GM18508 (cell line): ENCODE measurements around the gene TTBK2.
"Not testable (repeated sequence)": the region's sequence is repeated elsewhere in the genome, so short reads cannot be mapped to it uniquely, and the experiment has no call there.

Source experiments
- ATAC-seq: cut with Tn5 transposase; IDR thresholded peaks from one replicate; pipeline ENCODE4 v1.9.1; 2021; ENCODE audit warnings: moderate number of reproducible peaks; ENCODE audit not compliant: insufficient read depth, unreplicated experiment

The TTBK2 gene

GRCh38 chr15:42920519-42921341 lies at the start of gene TTBK2:
Gene TTBK2 (minus strand): TSS chr15:42920778. CDS start chr15:42878617, 42,161 bp downstream.
- ATAC-seq = peak; percentile 75

- no peak for ATAC-seq
These were observed 43.9 kb upstream of the TTBK2 start for GRCh38 chr15:42964476-42964875.

- no peak for ATAC-seq
These were observed 34.9 kb upstream of the TTBK2 start for GRCh38 chr15:42955518-42955917.

GRCh38 chr15:42954291-42954690 lies 33.7 kb upstream of the TTBK2 start:
- no peak for ATAC-seq

- ATAC-seq = not testable (repeated sequence)
These were observed 28.3 kb upstream of the TTBK2 start for GRCh38 chr15:42948898-42949297.

GRCh38 chr15:42940527-42940926 lies 19.9 kb upstream of the TTBK2 start:
- no peak for ATAC-seq

GRCh38 chr15:42939841-42940240 lies 19.3 kb upstream of the TTBK2 start:
- no peak for ATAC-seq

- no peak for ATAC-seq
These were observed 16.6 kb upstream of the TTBK2 start for GRCh38 chr15:42937143-42937542.

GRCh38 chr15:42933886-42934667 lies 13.5 kb upstream of the TTBK2 start:
- no peak for ATAC-seq

- no peak for ATAC-seq
These were observed 12.4 kb upstream of the TTBK2 start for GRCh38 chr15:42932833-42933515.

GRCh38 chr15:42931702-42932486 lies 11.3 kb upstream of the TTBK2 start:
- ATAC-seq = no peak

- ATAC-seq = no peak
These were observed 8.8 kb upstream of the TTBK2 start for GRCh38 chr15:42929306-42929848.

GRCh38 chr15:42921342-42921731 lies 759 bp upstream of the TTBK2 start:
- ATAC-seq = no peak

GRCh38 chr15:42919799-42920518 lies 619 bp downstream of the TTBK2 start:
- no peak for ATAC-seq

GRCh38 chr15:42919308-42919707 lies 1.3 kb downstream of the TTBK2 start:
- no peak for ATAC-seq

- ATAC-seq = no peak
These were observed 2.5 kb downstream of the TTBK2 start for GRCh38 chr15:42918047-42918446.

GRCh38 chr15:42915654-42916315 lies 4.8 kb downstream of the TTBK2 start:
- ATAC-seq = no peak

GRCh38 chr15:42914728-42915497 lies 5.7 kb downstream of the TTBK2 start:
- no peak for ATAC-seq
